Activated naive CD8-positive, alpha-beta T cell treated with anti-CD3 and anti-CD28 coated beads for 36 hours (primary cell): Measurements from ENCODE around the gene SLC17A1. TPM values are rescaled to one million over a fixed set of nuclear protein-coding genes. Genes with fewer than 3 reads are reported as not detected.
A peak's percentile ranks its signal among the peaks of the same experiment; 100 is the strongest.

Source experiments
- DNase-seq: peaks from one replicate; pipeline ENCODE4 v3.0.0; 2021
- H3K27ac Mint-ChIP-seq: one replicate; pipeline ENCODE4 v1.8.0; 2022; ENCODE audit warnings: mild to moderate bottlenecking, moderate library complexity, mixed read lengths
- H3K27me3 Mint-ChIP-seq: one replicate; pipeline ENCODE4 v1.8.0; 2022; ENCODE audit warnings: mild to moderate bottlenecking, mixed read lengths
- H3K36me3 Mint-ChIP-seq: one replicate; pipeline ENCODE4 v1.8.0; 2021; ENCODE audit warnings: mild to moderate bottlenecking, mixed read lengths
- H3K4me1 Mint-ChIP-seq: one replicate; pipeline ENCODE4 v1.8.0; 2021; ENCODE audit warnings: mixed read lengths
- H3K4me3 Mint-ChIP-seq: one replicate; pipeline ENCODE4 v1.8.0; 2022; ENCODE audit warnings: mild to moderate bottlenecking, moderate library complexity, mixed read lengths
- H3K9me3 Mint-ChIP-seq: one replicate; pipeline ENCODE4 v1.8.0; 2022; ENCODE audit warnings: mixed read lengths
- total RNA-seq, 2 experiments: library from RNA; stranded (reverse); gene quantifications; one replicate each; pipeline ENCODE4 v1.2.3, GENCODE V29; 2021

Gene SLC17A1
- total RNA-seq, 2 experiments from 2014 or later, result not detected

GRCh38 chr6:25794784-25795183, 37.1 kb downstream of the SLC17A1 start:
- no peaks in the 10 kb centered on the region for H3K4me1 Mint-ChIP-seq
- no peak for DNase-seq
- H3K27me3 Mint-ChIP-seq, result peaks cover 6% of the 10 kb centered on the region
- H3K27ac Mint-ChIP-seq, result no peak overlapping the region
- no peaks in the 10 kb centered on the region for H3K36me3 Mint-ChIP-seq
- H3K4me3 Mint-ChIP-seq, result no peak overlapping the region
- no peaks in the 10 kb centered on the region for H3K9me3 Mint-ChIP-seq

GRCh38 chr6:25793970-25794369, 37.9 kb downstream of the SLC17A1 start:
- H3K36me3 Mint-ChIP-seq, result no peaks in the 10 kb centered on the region

GRCh38 chr6:25792016-25792415, 39.8 kb downstream of the SLC17A1 start:
- H3K36me3 Mint-ChIP-seq, result no peaks in the 10 kb centered on the region
- no peak for DNase-seq
- H3K27me3 Mint-ChIP-seq, result no peaks in the 10 kb centered on the region
- no peaks in the 10 kb centered on the region for H3K4me1 Mint-ChIP-seq
- no peak overlapping the region for H3K27ac Mint-ChIP-seq
- no peak overlapping the region for H3K4me3 Mint-ChIP-seq
- H3K9me3 Mint-ChIP-seq, result no peaks in the 10 kb centered on the region

More at GRCh38 chr6:25793970-25794369, 37.9 kb downstream of the SLC17A1 start:
- no peaks in the 10 kb centered on the region for H3K9me3 Mint-ChIP-seq
- H3K27me3 Mint-ChIP-seq, result peaks cover 6% of the 10 kb centered on the region
- DNase-seq, result no peak
- no peak overlapping the region for H3K4me3 Mint-ChIP-seq
- no peak overlapping the region for H3K27ac Mint-ChIP-seq
- no peaks in the 10 kb centered on the region for H3K4me1 Mint-ChIP-seq

GRCh38 chr6:25789475-25789874, 42.4 kb downstream of the SLC17A1 start:
- H3K4me1 Mint-ChIP-seq, result no peaks in the 10 kb centered on the region

GRCh38 chr6:25788305-25788922, 43.4 kb downstream of the SLC17A1 start:
- H3K27me3 Mint-ChIP-seq, result no peaks in the 10 kb centered on the region
- H3K4me3 Mint-ChIP-seq, result no peak overlapping the region
- H3K9me3 Mint-ChIP-seq, result no peaks in the 10 kb centered on the region
- peak; percentile 37 for DNase-seq
- H3K36me3 Mint-ChIP-seq, result no peaks in the 10 kb centered on the region
- no peak overlapping the region for H3K27ac Mint-ChIP-seq
- H3K4me1 Mint-ChIP-seq, result no peaks in the 10 kb centered on the region

More at GRCh38 chr6:25789475-25789874, 42.4 kb downstream of the SLC17A1 start:
- no peaks in the 10 kb centered on the region for H3K36me3 Mint-ChIP-seq
- no peaks in the 10 kb centered on the region for H3K27me3 Mint-ChIP-seq
- no peaks in the 10 kb centered on the region for H3K9me3 Mint-ChIP-seq
- H3K4me3 Mint-ChIP-seq, result no peak overlapping the region
- DNase-seq, result no peak
- no peak overlapping the region for H3K27ac Mint-ChIP-seq

GRCh38 chr6:25787428-25787827, 44.4 kb downstream of the SLC17A1 start:
- DNase-seq, result no peak
- Mint-ChIP-seq H3K4me3 (no peak overlapping the region), H3K36me3 (no peaks in the 10 kb centered on the region), H3K4me1 (no peaks in the 10 kb centered on the region), H3K27me3 (no peaks in the 10 kb centered on the region), H3K9me3 (no peaks in the 10 kb centered on the region), H3K27ac (no peak overlapping the region)

- H3K9me3 Mint-ChIP-seq, result no peaks in the 10 kb centered on the region
- H3K4me1 Mint-ChIP-seq, result peaks cover 7% of the 10 kb centered on the region
- DNase-seq, result no peak
- H3K36me3 Mint-ChIP-seq, result no peaks in the 10 kb centered on the region
- peaks cover 15% of the 10 kb centered on the region for H3K27me3 Mint-ChIP-seq
- H3K4me3 Mint-ChIP-seq, result no peak overlapping the region
- no peak overlapping the region for H3K27ac Mint-ChIP-seq
These were observed 50.7 kb downstream of the SLC17A1 start for GRCh38 chr6:25781134-25781533.

- Mint-ChIP-seq H3K4me1 (peaks cover 7% of the 10 kb centered on the region), H3K27me3 (peaks cover 26% of the 10 kb centered on the region), H3K4me3 (no peak overlapping the region), H3K36me3 (no peaks in the 10 kb centered on the region), H3K9me3 (no peaks in the 10 kb centered on the region), H3K27ac (no peak overlapping the region)
- no peak for DNase-seq
These were observed 53.8 kb downstream of the SLC17A1 start for GRCh38 chr6:25777856-25778649.

- Mint-ChIP-seq H3K9me3 (no peaks in the 10 kb centered on the region), H3K36me3 (no peaks in the 10 kb centered on the region), H3K27ac (no peak overlapping the region), H3K27me3 (peaks cover 30% of the 10 kb centered on the region), H3K4me1 (peaks cover 7% of the 10 kb centered on the region), H3K4me3 (no peak overlapping the region)
- no peak for DNase-seq
These were observed 54.8 kb downstream of the SLC17A1 start for GRCh38 chr6:25777031-25777430.

- H3K36me3 Mint-ChIP-seq, result no peaks in the 10 kb centered on the region
- no peak overlapping the region for H3K4me3 Mint-ChIP-seq
- no peaks in the 10 kb centered on the region for H3K9me3 Mint-ChIP-seq
- no peak for DNase-seq
- H3K27ac Mint-ChIP-seq, result no peak overlapping the region
- H3K27me3 Mint-ChIP-seq, result peaks cover 30% of the 10 kb centered on the region
- H3K4me1 Mint-ChIP-seq, result peaks cover 7% of the 10 kb centered on the region
These were observed 57.6 kb downstream of the SLC17A1 start for GRCh38 chr6:25774120-25774715.

GRCh38 chr6:25769983-25770382, 61.9 kb downstream of the SLC17A1 start:
- peaks cover 26% of the 10 kb centered on the region for H3K27me3 Mint-ChIP-seq
- no peaks in the 10 kb centered on the region for H3K36me3 Mint-ChIP-seq
- no peak overlapping the region for H3K27ac Mint-ChIP-seq
- H3K9me3 Mint-ChIP-seq, result no peaks in the 10 kb centered on the region
- DNase-seq, result no peak
- no peaks in the 10 kb centered on the region for H3K4me1 Mint-ChIP-seq
- no peak overlapping the region for H3K4me3 Mint-ChIP-seq

- H3K27me3 Mint-ChIP-seq, result peaks cover 18% of the 10 kb centered on the region
- no peaks in the 10 kb centered on the region for H3K36me3 Mint-ChIP-seq
- H3K27ac Mint-ChIP-seq, result no peak overlapping the region
- no peaks in the 10 kb centered on the region for H3K9me3 Mint-ChIP-seq
- no peaks in the 10 kb centered on the region for H3K4me1 Mint-ChIP-seq
- no peak for DNase-seq
- no peak overlapping the region for H3K4me3 Mint-ChIP-seq
These were observed 63.3 kb downstream of the SLC17A1 start for GRCh38 chr6:25768566-25768965.

- no peak for DNase-seq
- Mint-ChIP-seq H3K27ac (no peak overlapping the region), H3K27me3 (peaks cover 21% of the 10 kb centered on the region), H3K4me3 (no peak overlapping the region), H3K36me3 (no peaks in the 10 kb centered on the region), H3K4me1 (no peaks in the 10 kb centered on the region), H3K9me3 (no peaks in the 10 kb centered on the region)
These were observed 67.2 kb downstream of the SLC17A1 start for GRCh38 chr6:25764611-25765010.

- H3K27me3 Mint-ChIP-seq, result peaks cover 15% of the 10 kb centered on the region
These were observed 73.8 kb downstream of the SLC17A1 start for GRCh38 chr6:25757936-25758642.

More at GRCh38 chr6:25757936-25758642, 73.8 kb downstream of the SLC17A1 start:
- Mint-ChIP-seq H3K4me3 (no peak overlapping the region), H3K4me1 (no peaks in the 10 kb centered on the region), H3K36me3 (no peaks in the 10 kb centered on the region), H3K9me3 (no peaks in the 10 kb centered on the region), H3K27ac (no peak overlapping the region)
- no peak for DNase-seq
